ENCODE data around the gene ST8SIA3.

The ST8SIA3 gene

GRCh38 chr18:57352271-57352701 is at the start of gene ST8SIA3:
Gene ST8SIA3, plus strand, starts transcription at chr18:57352557. Its CDS starts 290 bp downstream, at chr18:57352847.
- no peak for DNase-seq (ENCODE audit: low read depth)

DNA sequence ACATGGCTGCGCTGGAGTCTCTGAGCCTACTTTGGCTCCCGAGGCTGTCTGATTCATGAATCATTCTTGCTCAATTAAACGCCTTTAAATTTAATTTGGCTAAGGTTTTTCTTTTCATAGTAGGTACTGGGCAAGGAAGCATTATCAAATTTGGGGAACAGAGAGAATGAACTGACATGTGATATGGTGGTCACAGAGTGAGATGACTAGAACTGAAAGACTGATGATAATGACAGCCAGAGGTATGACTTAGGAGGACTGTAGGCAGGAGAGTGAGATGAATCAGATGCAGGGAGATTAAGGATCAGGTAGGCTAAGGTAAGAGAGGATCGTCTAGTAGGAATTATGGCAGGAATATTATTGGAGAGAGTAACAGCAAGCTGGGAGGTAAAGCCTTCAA is 40.9 kb upstream of the ST8SIA3 start:
- no peak for DNase-seq (ENCODE audit: low read depth)

GRCh38 chr18:57312346-57313144 is 39.8 kb upstream of the ST8SIA3 start:
- DNase-seq (ENCODE audit: low read depth), result no peak

DNA sequence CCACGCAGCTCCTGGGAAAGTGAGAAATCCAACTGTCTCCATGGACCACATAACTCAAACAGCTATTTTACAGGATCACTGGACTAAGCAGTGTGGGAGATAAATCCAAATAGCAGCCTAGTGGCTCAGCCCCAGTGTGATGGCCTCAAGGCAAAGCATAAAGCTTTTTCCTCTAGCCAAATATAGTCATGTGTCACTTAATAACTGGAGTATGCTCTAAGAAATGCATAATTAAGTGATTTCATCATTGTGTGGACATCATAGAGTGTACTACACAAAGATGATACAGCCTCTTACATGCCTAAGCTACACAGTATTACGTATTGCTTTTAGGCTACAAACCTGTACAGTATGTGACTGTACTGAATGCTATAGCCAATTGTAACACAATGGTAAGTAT is 31.8 kb upstream of the ST8SIA3 start:
- DNase-seq (ENCODE audit: low read depth), result no peak

DNA sequence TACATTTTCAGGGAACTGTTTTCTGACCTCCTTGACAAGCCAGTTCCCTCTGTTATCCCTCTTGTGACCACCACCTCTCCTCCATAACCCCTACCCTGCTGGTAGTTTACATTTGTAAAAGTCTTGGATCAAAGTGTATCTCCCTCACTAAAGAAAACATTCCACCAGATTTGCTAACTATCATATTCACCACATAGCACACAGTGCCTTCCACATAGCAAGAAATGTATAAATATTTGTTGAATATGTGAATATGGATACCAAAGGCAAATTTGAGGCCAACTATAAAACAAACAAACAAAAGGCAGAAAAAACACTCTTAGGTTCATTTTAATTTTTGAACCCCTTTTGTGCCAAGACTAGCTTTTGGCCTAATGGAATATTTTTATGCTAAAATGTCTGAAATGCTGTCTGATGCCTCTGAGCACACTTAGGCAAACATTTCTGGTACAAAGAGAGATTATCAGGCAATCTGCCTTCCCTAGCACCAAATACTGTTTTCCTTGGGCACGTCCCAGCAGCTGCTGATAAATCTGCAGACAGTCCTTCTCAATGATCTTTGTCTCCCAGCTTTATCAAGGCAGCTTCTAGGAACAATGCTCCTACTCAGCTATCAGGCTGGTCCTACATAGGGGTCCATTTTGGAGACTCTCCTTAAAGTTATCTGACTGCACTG is 26.7 kb upstream of the ST8SIA3 start:
- no peak for DNase-seq (ENCODE audit: low read depth)

DNA sequence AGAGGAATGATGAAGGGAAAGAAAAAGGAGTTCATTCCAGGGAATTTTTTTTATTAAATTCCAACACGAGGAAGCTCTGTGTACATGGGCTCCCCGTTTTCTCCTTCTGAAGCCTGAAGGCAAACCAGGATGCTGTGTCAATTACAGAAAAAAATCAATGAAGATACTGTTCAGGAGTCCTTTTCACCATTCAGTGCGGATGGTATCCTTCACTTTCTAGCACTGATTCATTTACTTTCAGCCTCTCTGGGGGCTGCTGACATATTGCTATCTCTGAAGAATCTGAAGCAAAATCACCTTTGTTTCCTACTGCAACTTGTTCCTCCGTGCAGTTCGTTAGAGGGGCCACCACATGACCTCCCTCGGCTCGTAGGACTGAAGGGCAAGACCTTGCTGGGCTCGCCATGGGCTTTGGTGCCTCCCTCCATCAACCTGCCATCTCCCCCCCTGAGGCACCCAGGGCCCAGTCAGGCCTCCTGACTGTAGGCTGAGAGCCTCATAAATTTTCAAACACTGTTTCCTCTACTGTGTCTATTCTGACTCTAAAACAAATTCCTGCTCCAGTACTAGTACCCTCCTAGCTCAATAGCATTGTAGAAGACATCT is 25.5 kb upstream of the ST8SIA3 start:
- DNase-seq (ENCODE audit: low read depth), result no peak

DNA sequence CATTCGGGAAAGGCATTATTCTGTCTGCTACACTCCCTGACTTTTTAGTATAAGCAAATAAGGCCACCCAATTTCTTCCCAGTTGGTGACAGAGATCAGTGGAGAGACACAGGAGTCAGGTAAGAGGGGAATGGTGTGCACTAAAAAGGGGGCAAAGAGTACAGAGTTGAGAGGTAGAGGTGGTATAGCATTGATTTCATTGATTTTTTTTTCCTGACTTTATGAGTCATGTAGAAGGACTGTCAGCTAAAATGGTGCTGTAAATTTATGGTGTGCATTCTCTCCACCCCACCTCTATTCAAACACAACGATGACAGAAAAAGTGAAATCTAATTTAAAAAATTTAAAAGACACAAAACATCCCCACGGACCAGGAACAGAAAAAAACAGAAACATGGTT is 23.7 kb upstream of the ST8SIA3 start:
- DNase-seq (ENCODE audit: low read depth), result no peak

DNA sequence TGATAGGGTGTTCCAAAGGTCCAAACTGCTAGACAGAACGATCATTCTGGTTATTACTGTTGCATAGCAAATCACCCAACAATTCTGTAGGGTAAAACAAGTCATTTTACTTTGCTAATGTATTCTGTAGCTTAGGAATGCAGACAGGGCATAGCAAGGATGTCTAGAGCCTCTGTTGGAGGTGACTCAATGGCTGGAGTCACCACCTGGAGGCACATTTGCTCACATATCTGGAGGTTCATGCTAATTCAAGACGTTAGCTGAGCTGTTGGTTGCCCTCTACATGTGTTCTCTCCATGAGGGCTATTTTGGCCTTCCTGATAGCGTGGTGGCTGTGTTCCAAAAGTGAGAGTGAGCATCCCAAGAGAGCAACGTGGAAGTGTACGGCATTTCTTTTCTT is 22.5 kb upstream of the ST8SIA3 start:
- DNase-seq (ENCODE audit: low read depth), result no peak

DNA sequence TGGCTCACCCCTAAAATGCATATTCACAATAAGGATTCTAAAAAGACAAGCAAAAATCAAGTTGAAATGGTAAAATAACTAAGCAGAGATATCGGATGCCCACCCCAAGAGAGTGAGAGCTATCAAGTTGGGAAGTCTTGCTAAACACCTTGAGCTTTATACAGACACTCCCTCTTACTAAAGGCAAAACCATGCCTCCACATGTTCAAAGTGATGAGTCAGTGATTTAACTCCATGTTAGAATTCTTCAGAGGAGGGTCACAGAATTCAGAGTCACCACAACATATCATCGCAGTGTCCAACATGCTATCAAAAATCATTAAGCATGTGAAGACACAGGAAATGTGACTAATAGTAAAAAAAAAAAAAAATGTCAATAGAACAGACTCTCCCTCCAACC is 20.6 kb upstream of the ST8SIA3 start:
- DNase-seq (ENCODE audit: low read depth), result no peak

DNA sequence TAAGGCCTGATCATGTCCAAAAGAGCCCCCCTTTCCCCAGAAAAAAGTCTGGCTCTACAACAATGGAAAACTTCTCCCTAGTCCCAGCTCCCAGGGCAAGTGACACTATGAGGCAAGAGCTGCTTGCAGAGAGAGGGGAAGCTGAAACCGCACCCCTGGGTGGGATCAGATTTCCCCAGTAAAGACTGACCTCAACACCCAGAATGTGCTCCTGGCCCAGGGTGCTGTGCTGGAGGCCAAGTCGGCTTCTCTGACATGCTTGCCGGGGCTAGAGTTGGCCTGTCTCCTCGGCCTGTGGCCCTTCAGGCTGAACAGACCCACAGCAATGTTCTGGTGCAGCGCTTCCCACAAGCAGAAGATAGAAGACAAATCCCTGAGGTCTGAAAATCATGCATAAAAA is 18.4 kb upstream of the ST8SIA3 start:
- DNase-seq (ENCODE audit: low read depth), result no peak

DNA sequence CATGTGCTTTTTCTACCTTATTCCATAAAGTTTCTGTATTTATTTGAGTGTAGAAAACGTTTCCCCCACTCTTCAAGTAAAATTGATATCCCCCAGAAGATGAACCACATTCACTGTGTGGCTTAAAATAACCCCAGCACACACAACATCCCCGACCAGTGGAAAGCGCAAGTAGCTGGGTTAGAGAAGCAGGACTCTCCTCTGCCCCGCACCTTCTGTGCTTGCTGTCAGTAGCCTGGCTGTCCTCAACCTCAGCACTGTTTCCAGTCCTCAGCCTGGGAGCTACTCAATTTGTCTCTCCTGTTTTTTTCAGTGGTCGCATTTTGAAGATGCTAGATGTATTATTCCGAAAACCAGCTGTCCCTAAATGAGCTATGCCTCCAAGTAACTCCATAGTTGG is 18.0 kb upstream of the ST8SIA3 start:
- DNase-seq (ENCODE audit: low read depth), result no peak

GRCh38 chr18:57336343-57336742 is 16.0 kb upstream of the ST8SIA3 start:
- no peak for DNase-seq (ENCODE audit: low read depth)

DNA sequence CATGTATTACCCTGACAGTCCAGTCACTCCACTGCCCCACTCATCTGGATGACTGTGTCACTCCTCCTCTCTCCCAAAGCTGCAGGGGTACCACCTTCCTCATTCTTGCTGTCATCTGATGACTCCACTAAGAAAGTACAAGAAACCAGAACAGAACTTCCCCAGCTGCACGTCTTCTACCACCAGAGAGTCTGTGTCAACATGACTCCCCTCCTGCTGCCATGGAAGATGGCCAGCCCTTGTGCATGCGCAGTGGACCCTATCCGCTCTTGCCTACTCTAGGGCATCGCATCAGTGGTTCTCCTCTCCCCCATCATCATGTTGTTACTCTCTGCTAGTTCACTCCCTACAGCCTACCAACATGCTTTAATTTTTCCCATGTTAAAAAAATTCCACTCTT is 14.5 kb upstream of the ST8SIA3 start:
- DNase-seq (ENCODE audit: low read depth), result no peak

DNA sequence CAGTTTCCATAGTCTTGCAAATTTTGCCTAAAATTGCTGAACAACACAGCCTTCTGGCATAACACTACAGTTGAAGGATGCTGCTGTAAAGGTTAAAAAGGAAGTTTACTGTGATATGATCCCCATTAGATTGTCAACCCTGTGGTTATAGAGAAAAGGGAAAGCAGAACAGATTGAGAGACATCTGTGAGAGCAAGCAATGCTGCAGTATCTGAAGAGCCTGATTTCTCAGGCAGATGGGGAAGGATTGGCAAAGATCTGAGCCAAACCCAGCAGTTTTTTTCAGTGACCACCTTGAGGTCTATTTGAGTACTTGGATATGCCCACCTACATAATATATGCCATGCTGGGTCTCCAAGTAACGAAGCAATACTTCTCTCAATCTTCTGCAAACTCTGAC is 8.5 kb upstream of the ST8SIA3 start:
- no peak for DNase-seq (ENCODE audit: low read depth)

DNA sequence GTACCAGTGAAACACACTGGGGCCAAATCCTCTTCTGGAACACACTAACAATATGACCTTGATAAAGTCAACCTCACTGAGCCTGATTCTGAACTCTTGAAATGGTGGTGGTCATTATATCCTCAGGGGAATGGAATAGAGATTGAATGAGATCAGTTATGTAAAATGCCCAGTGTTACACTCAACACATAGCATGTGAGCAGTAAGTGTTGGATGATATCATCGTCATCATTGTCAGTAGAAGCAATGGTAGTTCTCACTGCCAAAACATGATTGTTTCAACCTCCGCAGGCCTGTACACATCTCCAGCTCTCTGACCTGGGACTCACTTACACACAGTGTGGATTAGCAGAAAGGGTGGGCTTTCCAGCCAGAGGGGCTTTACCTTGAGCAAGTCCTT is 5.5 kb upstream of the ST8SIA3 start:
- no peak for DNase-seq (ENCODE audit: low read depth)

- DNase-seq (ENCODE audit: low read depth), result no peak
Measured at GRCh38 chr18:57347784-57348183, 4.6 kb upstream of the ST8SIA3 start.

- no peak for DNase-seq (ENCODE audit: low read depth)
Measured at GRCh38 chr18:57352761-57353136, 392 bp downstream of the ST8SIA3 start.

GRCh38 chr18:57353137-57353939 is 981 bp downstream of the ST8SIA3 start:
- no peak for DNase-seq (ENCODE audit: low read depth)

DNA sequence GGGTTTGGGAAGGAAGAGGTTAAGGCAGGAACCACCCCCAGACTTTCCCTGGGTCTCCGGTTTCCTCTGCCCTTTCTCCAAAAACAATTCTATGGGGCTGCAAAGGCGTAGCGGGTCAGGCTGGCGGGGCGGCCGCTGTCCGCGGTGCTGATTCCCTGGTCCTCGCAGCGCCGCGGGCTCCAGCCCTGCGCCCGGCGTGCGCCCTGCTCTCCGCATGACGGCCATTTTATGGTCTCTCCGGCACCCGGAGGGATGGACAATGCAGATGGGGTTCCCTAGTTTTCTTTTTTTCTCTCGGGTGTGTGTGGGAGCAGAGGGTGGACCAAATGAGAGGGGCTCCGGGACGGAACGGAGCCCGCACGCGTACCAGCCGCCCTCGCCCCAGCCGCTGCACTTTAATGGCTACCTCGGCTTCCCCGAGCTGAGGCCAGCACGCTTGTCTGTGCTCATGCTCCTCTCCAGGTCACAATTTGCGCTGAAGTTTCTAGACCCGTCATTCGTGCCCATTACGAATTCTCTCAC is 1.6 kb downstream of the ST8SIA3 start:
- no peak for DNase-seq (ENCODE audit: low read depth)

GRCh38 chr18:57359433-57359832 is 7.1 kb downstream of the ST8SIA3 start:
- DNase-seq (ENCODE audit: low read depth), result no peak

- no peak for DNase-seq (ENCODE audit: low read depth)
Measured at GRCh38 chr18:57362714-57363113, 10.4 kb downstream of the ST8SIA3 start.

DNA sequence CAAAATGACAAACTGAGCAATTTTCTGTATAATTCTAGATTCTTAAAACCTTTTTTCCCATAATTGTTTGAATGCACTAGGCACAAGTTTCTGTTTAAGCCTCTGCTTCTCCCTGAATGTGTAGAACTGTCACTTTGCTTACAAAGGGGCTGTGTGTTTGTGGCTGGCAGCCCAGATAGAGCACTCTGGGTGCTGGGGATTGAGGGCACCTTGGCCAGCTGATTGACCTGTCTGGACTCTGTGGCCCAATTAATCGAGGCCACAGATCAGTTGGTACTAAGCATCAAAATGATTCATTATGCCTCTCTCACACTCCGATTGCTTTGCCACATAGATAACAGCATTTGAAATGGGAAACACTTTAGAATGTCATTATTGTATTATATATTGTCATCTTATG is 12.1 kb downstream of the ST8SIA3 start:
- DNase-seq (ENCODE audit: low read depth), result no peak
